HepG2 (cell line): ENCODE data around the gene METRNL.

ENCODE experiments used
- ARNT2 ChIP-seq: sonication (generic); formaldehyde crosslinking; IDR thresholded peaks from 2 replicates; pipeline ENCODE4 v1.8.0; 2022; ENCODE audit warnings: mild to moderate bottlenecking, low read depth, missing genetic modification reagents, moderate library complexity
- CEBPB ChIP-seq: IDR thresholded peaks from 2 replicates; pipeline ENCODE4 v1.6.1; 2011; ENCODE audit warnings: low read depth, low read length, improper control_type of control experiment, borderline replicate concordance
- FOSL1 ChIP-seq: sonication (generic); formaldehyde crosslinking; IDR thresholded peaks from 2 replicates; pipeline ENCODE4 v1.9.0; 2021; ENCODE audit warnings: missing genetic modification reagents, borderline replicate concordance
- TF ChIP-seq, protein P1 (sequence below): sonication (generic); formaldehyde crosslinking; IDR thresholded peaks from 2 replicates; pipeline ENCODE4 v1.4.0; 2020; ENCODE audit warnings: low read depth, mild to moderate bottlenecking, missing genetic modification reagents
- TF ChIP-seq, protein P2 (sequence below): sonication (generic); formaldehyde crosslinking; IDR thresholded peaks from 2 replicates; pipeline ENCODE4 v1.4.0; 2020; ENCODE audit warnings: low read depth, mild to moderate bottlenecking, missing genetic modification reagents
- TF ChIP-seq, protein P3 (sequence below), 2 experiments: fragments of 450-650 bp in 1 of 2; sonication (generic) in 1 of 2; formaldehyde crosslinking in 1 of 2; IDR thresholded peaks; 2 replicates each; pipeline versions ENCODE4 v1.6.1 to v1.8.0; 2016 to 2022; ENCODE audit warnings: antibody characterized with exemption in 1 of 2, mild to moderate bottlenecking in 1 of 2, missing genetic modification reagents in 1 of 2
- TF ChIP-seq, protein P4 (sequence below): IDR thresholded peaks from 2 replicates; pipeline ENCODE4 v1.6.1; 2016; ENCODE audit warnings: mild to moderate bottlenecking

DNA sequence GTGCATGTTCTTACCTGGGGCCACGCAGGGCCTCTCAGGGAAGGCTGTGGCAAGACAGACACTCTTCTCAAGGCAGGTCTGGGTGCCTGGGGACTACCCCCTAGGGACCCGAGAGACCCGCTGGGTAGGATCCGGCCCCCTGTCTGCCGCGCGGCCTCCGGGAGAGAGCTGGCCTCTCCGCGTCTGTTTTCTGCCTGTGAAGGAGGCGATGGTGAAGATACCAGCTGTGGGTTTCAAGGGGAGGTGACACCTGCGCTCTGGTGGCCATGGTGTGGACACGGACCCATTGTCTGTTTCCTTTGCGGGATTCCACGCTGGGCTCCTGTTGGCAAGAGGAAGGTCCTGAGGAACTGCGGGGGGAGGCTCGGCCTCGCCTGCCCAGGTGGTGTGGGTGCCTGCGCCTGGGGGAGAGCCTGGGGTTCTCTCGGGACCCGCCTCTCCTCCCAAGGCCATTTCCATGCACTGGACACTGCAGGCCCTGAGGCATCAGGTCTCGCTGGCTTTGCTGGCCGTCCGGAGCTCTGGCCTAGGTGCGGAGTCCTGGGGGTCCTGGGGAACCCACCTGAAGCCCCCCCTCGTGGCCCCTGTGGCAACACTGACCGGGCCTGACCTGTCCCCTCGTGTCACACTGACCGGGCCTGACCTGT, 12.2 kb upstream of the METRNL start:
- TF ChIP-seq, protein P1, sequence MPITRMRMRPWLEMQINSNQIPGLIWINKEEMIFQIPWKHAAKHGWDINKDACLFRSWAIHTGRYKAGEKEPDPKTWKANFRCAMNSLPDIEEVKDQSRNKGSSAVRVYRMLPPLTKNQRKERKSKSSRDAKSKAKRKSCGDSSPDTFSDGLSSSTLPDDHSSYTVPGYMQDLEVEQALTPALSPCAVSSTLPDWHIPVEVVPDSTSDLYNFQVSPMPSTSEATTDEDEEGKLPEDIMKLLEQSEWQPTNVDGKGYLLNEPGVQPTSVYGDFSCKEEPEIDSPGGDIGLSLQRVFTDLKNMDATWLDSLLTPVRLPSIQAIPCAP (CRISPR knock-in tag), result no peak
- TF ChIP-seq, protein P2, sequence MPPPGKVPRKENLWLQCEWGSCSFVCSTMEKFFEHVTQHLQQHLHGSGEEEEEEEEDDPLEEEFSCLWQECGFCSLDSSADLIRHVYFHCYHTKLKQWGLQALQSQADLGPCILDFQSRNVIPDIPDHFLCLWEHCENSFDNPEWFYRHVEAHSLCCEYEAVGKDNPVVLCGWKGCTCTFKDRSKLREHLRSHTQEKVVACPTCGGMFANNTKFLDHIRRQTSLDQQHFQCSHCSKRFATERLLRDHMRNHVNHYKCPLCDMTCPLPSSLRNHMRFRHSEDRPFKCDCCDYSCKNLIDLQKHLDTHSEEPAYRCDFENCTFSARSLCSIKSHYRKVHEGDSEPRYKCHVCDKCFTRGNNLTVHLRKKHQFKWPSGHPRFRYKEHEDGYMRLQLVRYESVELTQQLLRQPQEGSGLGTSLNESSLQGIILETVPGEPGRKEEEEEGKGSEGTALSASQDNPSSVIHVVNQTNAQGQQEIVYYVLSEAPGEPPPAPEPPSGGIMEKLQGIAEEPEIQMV (CRISPR knock-in tag), result no peak
- no peak for TF ChIP-seq ARNT2
- TF ChIP-seq CEBPB, result no peak
- TF ChIP-seq, protein P3, sequence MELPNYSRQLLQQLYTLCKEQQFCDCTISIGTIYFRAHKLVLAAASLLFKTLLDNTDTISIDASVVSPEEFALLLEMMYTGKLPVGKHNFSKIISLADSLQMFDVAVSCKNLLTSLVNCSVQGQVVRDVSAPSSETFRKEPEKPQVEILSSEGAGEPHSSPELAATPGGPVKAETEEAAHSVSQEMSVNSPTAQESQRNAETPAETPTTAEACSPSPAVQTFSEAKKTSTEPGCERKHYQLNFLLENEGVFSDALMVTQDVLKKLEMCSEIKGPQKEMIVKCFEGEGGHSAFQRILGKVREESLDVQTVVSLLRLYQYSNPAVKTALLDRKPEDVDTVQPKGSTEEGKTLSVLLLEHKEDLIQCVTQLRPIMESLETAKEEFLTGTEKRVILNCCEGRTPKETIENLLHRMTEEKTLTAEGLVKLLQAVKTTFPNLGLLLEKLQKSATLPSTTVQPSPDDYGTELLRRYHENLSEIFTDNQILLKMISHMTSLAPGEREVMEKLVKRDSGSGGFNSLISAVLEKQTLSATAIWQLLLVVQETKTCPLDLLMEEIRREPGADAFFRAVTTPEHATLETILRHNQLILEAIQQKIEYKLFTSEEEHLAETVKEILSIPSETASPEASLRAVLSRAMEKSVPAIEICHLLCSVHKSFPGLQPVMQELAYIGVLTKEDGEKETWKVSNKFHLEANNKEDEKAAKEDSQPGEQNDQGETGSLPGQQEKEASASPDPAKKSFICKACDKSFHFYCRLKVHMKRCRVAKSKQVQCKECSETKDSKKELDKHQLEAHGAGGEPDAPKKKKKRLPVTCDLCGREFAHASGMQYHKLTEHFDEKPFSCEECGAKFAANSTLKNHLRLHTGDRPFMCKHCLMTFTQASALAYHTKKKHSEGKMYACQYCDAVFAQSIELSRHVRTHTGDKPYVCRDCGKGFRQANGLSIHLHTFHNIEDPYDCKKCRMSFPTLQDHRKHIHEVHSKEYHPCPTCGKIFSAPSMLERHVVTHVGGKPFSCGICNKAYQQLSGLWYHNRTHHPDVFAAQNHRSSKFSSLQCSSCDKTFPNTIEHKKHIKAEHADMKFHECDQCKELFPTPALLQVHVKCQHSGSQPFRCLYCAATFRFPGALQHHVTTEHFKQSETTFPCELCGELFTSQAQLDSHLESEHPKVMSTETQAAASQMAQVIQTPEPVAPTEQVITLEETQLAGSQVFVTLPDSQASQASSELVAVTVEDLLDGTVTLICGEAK (IDR thresholded peaks at IDR 0.05), result no peak
- TF ChIP-seq, protein P3 (CRISPR knock-in tag; IDR thresholded peaks at IDR 0.05), result no peak
- no peak for TF ChIP-seq FOSL1
- TF ChIP-seq, protein P4, sequence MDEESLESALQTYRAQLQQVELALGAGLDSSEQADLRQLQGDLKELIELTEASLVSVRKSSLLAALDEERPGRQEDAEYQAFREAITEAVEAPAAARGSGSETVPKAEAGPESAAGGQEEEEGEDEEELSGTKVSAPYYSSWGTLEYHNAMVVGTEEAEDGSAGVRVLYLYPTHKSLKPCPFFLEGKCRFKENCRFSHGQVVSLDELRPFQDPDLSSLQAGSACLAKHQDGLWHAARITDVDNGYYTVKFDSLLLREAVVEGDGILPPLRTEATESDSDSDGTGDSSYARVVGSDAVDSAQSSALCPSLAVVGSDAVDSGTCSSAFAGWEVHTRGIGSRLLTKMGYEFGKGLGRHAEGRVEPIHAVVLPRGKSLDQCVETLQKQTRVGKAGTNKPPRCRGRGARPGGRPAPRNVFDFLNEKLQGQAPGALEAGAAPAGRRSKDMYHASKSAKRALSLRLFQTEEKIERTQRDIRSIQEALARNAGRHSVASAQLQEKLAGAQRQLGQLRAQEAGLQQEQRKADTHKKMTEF (CRISPR knock-in tag), result no peak
